PFSK-1 (cell line): ENCODE results near the gene ADNP2.

ENCODE experiments used
- FOXP2 ChIP-seq: optimal IDR thresholded peaks from 2 replicates; pipeline ENCODE3; 2011; ENCODE audit warnings: borderline replicate concordance, control low read depth, inconsistent platforms; ENCODE audit not compliant: insufficient read depth; ENCODE audit errors: extremely low read length, extremely low read depth
- POLR2AphosphoS5 ChIP-seq: IDR thresholded peaks from 2 replicates; pipeline ENCODE4 v1.6.1; 2012; ENCODE audit warnings: low read depth, mild to moderate bottlenecking, control low read depth, low read length, moderate library complexity
- REST ChIP-seq, 2 experiments: IDR thresholded peaks; 2 replicates each; pipeline versions ENCODE4 v1.6.1 to v1.8.0; 2011 to 2012; ENCODE audit warnings: low read depth in 2 of 2, low read length in 2 of 2, control low read depth in 1 of 2, inconsistent platforms in 1 of 2, mild to moderate bottlenecking in 1 of 2, moderate library complexity in 1 of 2; ENCODE audit not compliant: insufficient read depth in 1 of 2
- SIN3A ChIP-seq: IDR thresholded peaks from 2 replicates; pipeline ENCODE4 v1.6.1; 2012; ENCODE audit warnings: mild to moderate bottlenecking, low read length, moderate library complexity, borderline replicate concordance; ENCODE audit not compliant: insufficient read depth
- TAF1 ChIP-seq: IDR thresholded peaks from 2 replicates; pipeline ENCODE4 v1.6.1; 2012; ENCODE audit warnings: low read length, control low read depth, borderline replicate concordance; ENCODE audit not compliant: insufficient read depth

The ADNP2 gene

GRCh38 chr18:80187956-80188642 lies 79.0 kb downstream of the ADNP2 start:
- no peak for TF ChIP-seq REST (IDR thresholded peaks at IDR 0.05; ENCODE audit: insufficient read depth in 1 of 2, low read depth in 2 of 2, low read length in 2 of 2)
- no peak for TF ChIP-seq SIN3A
- TF ChIP-seq FOXP2: no peak
- no peak for TF ChIP-seq TAF1
- TF ChIP-seq POLR2AphosphoS5: no peak

GRCh38 chr18:80188643-80189530 lies 79.8 kb downstream of the ADNP2 start:
- TF ChIP-seq TAF1 (no peak), REST (IDR thresholded peaks at IDR 0.05; ENCODE audit: insufficient read depth in 1 of 2, low read depth in 2 of 2, low read length in 2 of 2) (no peak), FOXP2 (no peak), SIN3A (no peak), POLR2AphosphoS5 (no peak)

GRCh38 chr18:80189531-80189865 lies 80.4 kb downstream of the ADNP2 start:
- no peak for TF ChIP-seq SIN3A
- TF ChIP-seq REST (IDR thresholded peaks at IDR 0.05; ENCODE audit: insufficient read depth in 1 of 2, low read depth in 2 of 2, low read length in 2 of 2): no peak
- no peak for TF ChIP-seq FOXP2
